ENCODE results near the gene PICK1. TPM values are rescaled to one million over a fixed set of nuclear protein-coding genes. Genes with fewer than 3 reads are reported as not detected.

Gene PICK1
- total RNA-seq, 1 experiment from 2014 or later = 21.3 TPM

- Histone ChIP-seq H3K27ac (ENCODE audit: low read length) (no peak overlapping the region), H3K4me1 (ENCODE audit: control insufficient read depth, insufficient read depth, low read length) (no peaks in the 10 kb centered on the region), H3K27me3 (ENCODE audit: control insufficient read depth, insufficient read depth, low read length) (no peaks in the 10 kb centered on the region), H3K9me3 (ENCODE audit: control insufficient read depth, insufficient read depth, low read depth, low read length) (no peaks in the 10 kb centered on the region), H3K36me3 (ENCODE audit: control insufficient read depth, insufficient read depth, low read length) (no peaks in the 10 kb centered on the region), H3K4me3 (ENCODE audit: low read depth in 2 of 2, low read length in 2 of 2) (no peak overlapping the region)
- DNase-seq (ENCODE audit: low read depth, low spot score) = no peak
- POLR2A ChIA-PET = no interaction called here
- TF ChIP-seq POLR2AphosphoS5 (IDR thresholded peaks at IDR 0.05; ENCODE audit: low read depth, low read length) (no peak), TCF7L2 (IDR thresholded peaks at IDR 0.05; ENCODE audit: low read depth, low read length) (no peak), REST (IDR thresholded peaks at IDR 0.05; ENCODE audit: insufficient read depth in 1 of 2, low read depth in 2 of 2, low read length in 1 of 2) (no peak), SIN3A (IDR thresholded peaks at IDR 0.05; ENCODE audit: borderline replicate concordance, insufficient read depth, low read depth, low read length) (no peak), CTCF (IDR thresholded peaks at IDR 0.05) (no peak)
- CTCF ChIA-PET = no interaction called here
- BruUV-seq (replicated peaks) = no TSS peak
- intact Hi-C loops (cut with micrococcal nuclease; ENCODE audit: unreplicated experiment) (no loop called here), in situ Hi-C loops (cut with HindIII; ENCODE audit: low pct_unique_long_range_greater_than_20kb, low sequenced_read_pairs) (no loop called here)
- ATAC-seq = no peak
Observed at GRCh38 chr22:38027487-38027886, 29.7 kb upstream of the PICK1 start.

GRCh38 chr22:38028344-38029130 is 28.7 kb upstream of the PICK1 start:
- Histone ChIP-seq H3K4me3 (ENCODE audit: low read depth in 2 of 2, low read length in 2 of 2) (no peak overlapping the region), H3K9me3 (ENCODE audit: control insufficient read depth, insufficient read depth, low read depth, low read length) (no peaks in the 10 kb centered on the region), H3K4me1 (ENCODE audit: control insufficient read depth, insufficient read depth, low read length) (no peaks in the 10 kb centered on the region; the same call in 1 of the 2 replicates), H3K36me3 (ENCODE audit: control insufficient read depth, insufficient read depth, low read length) (no peaks in the 10 kb centered on the region), H3K27me3 (ENCODE audit: control insufficient read depth, insufficient read depth, low read length) (no peaks in the 10 kb centered on the region), H3K27ac (ENCODE audit: low read length) (no peak overlapping the region)
- TF ChIP-seq TCF7L2 (IDR thresholded peaks at IDR 0.05; ENCODE audit: low read depth, low read length) (no peak), REST (IDR thresholded peaks at IDR 0.05; ENCODE audit: insufficient read depth in 1 of 2, low read depth in 2 of 2, low read length in 1 of 2) (no peak), SIN3A (IDR thresholded peaks at IDR 0.05; ENCODE audit: borderline replicate concordance, insufficient read depth, low read depth, low read length) (no peak), POLR2AphosphoS5 (IDR thresholded peaks at IDR 0.05; ENCODE audit: low read depth, low read length) (no peak), CTCF (IDR thresholded peaks at IDR 0.05) (no peak)
- no peak for ATAC-seq
- intact Hi-C loops (cut with micrococcal nuclease; ENCODE audit: unreplicated experiment) (no loop called here), in situ Hi-C loops (cut with HindIII; ENCODE audit: low pct_unique_long_range_greater_than_20kb, low sequenced_read_pairs) (no loop called here)
- ChIA-PET CTCF (no interaction called here), POLR2A (no interaction called here)
- BruUV-seq (replicated peaks) = no TSS peak
- DNase-seq (ENCODE audit: low read depth, low spot score) = no peak
